H9 (cell line): Measurements from ENCODE around the gene DLX6. TPM values are rescaled to one million over a fixed set of nuclear protein-coding genes. Genes with fewer than 3 reads are reported as not detected.

ENCODE experiments used
- DNase-seq: peaks from one replicate; pipeline ENCODE4 v3.0.0-alpha.2; 2017
- H2AFZ ChIP-seq: one replicate; pipeline ENCODE4 v1.6.1; 2013; ENCODE audit warnings: mild to moderate bottlenecking, low read length, control low read depth, moderate library complexity
- H2AK5ac ChIP-seq: 2 replicates; pipeline ENCODE4 v1.6.1; 2013; ENCODE audit warnings: low read length, control low read depth, mixed read lengths; ENCODE audit not compliant: insufficient read length
- H2BK120ac ChIP-seq: one replicate; pipeline ENCODE4 v1.6.1; 2013; ENCODE audit warnings: low read depth, mild to moderate bottlenecking, low read length, control low read depth, inconsistent platforms; ENCODE audit not compliant: poor library complexity, severe bottlenecking
- H2BK12ac ChIP-seq: 2 replicates; pipeline ENCODE4 v1.6.1; 2013; ENCODE audit warnings: low read length, control low read depth, mixed read lengths, low read depth; ENCODE audit not compliant: insufficient read length
- H2BK15ac ChIP-seq: 2 replicates; pipeline ENCODE4 v1.6.1; 2013; ENCODE audit warnings: low read depth, low read length, control low read depth
- H2BK20ac ChIP-seq: one replicate; pipeline ENCODE4 v1.6.1; 2013; ENCODE audit warnings: low read depth, mild to moderate bottlenecking, low read length, control low read depth, inconsistent platforms; ENCODE audit not compliant: poor library complexity, severe bottlenecking
- H2BK5ac ChIP-seq: 2 replicates; pipeline ENCODE4 v1.6.1; 2013; ENCODE audit warnings: low read length, control low read depth, mixed read lengths; ENCODE audit not compliant: insufficient read length
- H3K14ac ChIP-seq: 2 replicates; pipeline ENCODE4 v1.6.1; 2013; ENCODE audit warnings: low read length, control low read depth; ENCODE audit not compliant: insufficient read depth
- H3K18ac ChIP-seq: 2 replicates; pipeline ENCODE4 v1.6.1; 2013; ENCODE audit warnings: low read depth, mild to moderate bottlenecking, mixed read lengths, low read length, control low read depth; ENCODE audit not compliant: insufficient read length
- H3K23ac ChIP-seq: 2 replicates; pipeline ENCODE4 v1.6.1; 2013; ENCODE audit warnings: low read length, control low read depth, mixed read lengths, low read depth; ENCODE audit not compliant: insufficient read length
- H3K23me2 ChIP-seq: 2 replicates; pipeline ENCODE4 v1.6.1; 2013; ENCODE audit warnings: low read depth, mild to moderate bottlenecking, mixed read lengths, low read length, control low read depth; ENCODE audit not compliant: insufficient read length, poor library complexity, severe bottlenecking
- H3K27ac ChIP-seq: 2 replicates; pipeline ENCODE4 v1.5.1; 2013; ENCODE audit warnings: low read length, control low read depth, mixed read lengths, low read depth; ENCODE audit not compliant: insufficient read length
- H3K27me3 ChIP-seq: 2 replicates; pipeline ENCODE4 v1.6.1; 2013; ENCODE audit warnings: low read length, control low read depth, inconsistent platforms; ENCODE audit not compliant: insufficient read depth
- H3K4ac ChIP-seq: 2 replicates; pipeline ENCODE4 v1.6.1; 2013; ENCODE audit warnings: low read depth, mild to moderate bottlenecking, control low read depth, inconsistent platforms, low read length, moderate library complexity
- H3K4me1 ChIP-seq: 2 replicates; pipeline ENCODE4 v1.6.1; 2013; ENCODE audit warnings: low read length, control low read depth, inconsistent platforms; ENCODE audit not compliant: insufficient read depth
- H3K4me2 ChIP-seq: 2 replicates; pipeline ENCODE4 v1.6.1; 2013; ENCODE audit warnings: low read length, control low read depth, mixed read lengths; ENCODE audit not compliant: insufficient read length, insufficient read depth
- H3K56ac ChIP-seq: 2 replicates; pipeline ENCODE4 v1.6.1; 2013; ENCODE audit warnings: low read depth, mild to moderate bottlenecking, mixed read lengths, low read length, control low read depth; ENCODE audit not compliant: insufficient read length
- H3K79me1 ChIP-seq: 2 replicates; pipeline ENCODE4 v1.6.1; 2013; ENCODE audit warnings: low read depth, mild to moderate bottlenecking, moderate library complexity, low read length, control low read depth, inconsistent platforms; ENCODE audit not compliant: insufficient read depth, poor library complexity, severe bottlenecking
- H3K79me2 ChIP-seq: 2 replicates; pipeline ENCODE4 v1.6.1; 2013; ENCODE audit warnings: low read length, control low read depth, inconsistent platforms; ENCODE audit not compliant: insufficient read depth
- H3K9ac ChIP-seq: 2 replicates; pipeline ENCODE4 v1.6.1; 2013; ENCODE audit warnings: low read length, control low read depth, mixed read lengths; ENCODE audit not compliant: insufficient read length; ENCODE audit errors: extremely low read depth
- H3K9me3 ChIP-seq: one replicate; pipeline ENCODE4 v1.6.1; 2013; ENCODE audit warnings: low read depth, low read length, inconsistent platforms; ENCODE audit not compliant: control insufficient read depth
- H3T11ph ChIP-seq: one replicate; pipeline ENCODE4 v1.6.1; 2013; ENCODE audit warnings: mild to moderate bottlenecking, low read length, control low read depth, inconsistent platforms
- H4K20me1 ChIP-seq: one replicate; pipeline ENCODE4 v1.6.1; 2013; ENCODE audit not compliant: control insufficient read depth, insufficient read length, insufficient read depth
- H4K5ac ChIP-seq: 2 replicates; pipeline ENCODE4 v1.6.1; 2013; ENCODE audit warnings: low read depth, mild to moderate bottlenecking, mixed read lengths, low read length, control low read depth; ENCODE audit not compliant: insufficient read length
- H4K8ac ChIP-seq: replicated peaks from 2 replicates; pipeline ENCODE4 v1.6.1; 2013; ENCODE audit warnings: low read length, control low read depth, mixed read lengths, low read depth; ENCODE audit not compliant: insufficient read length
- H4K91ac ChIP-seq: 2 replicates; pipeline ENCODE4 v1.6.1; 2013; ENCODE audit warnings: low read depth, mild to moderate bottlenecking, moderate library complexity, mixed read lengths, low read length, control low read depth; ENCODE audit not compliant: insufficient read length
- H3K27ac Mint-ChIP-seq, 3 experiments: 2 replicates in 2 of 3; 3 replicates in 1 of 3; pipeline ENCODE4 v1.8.0; 2020 to 2021; ENCODE audit warnings: mixed read lengths in 3 of 3, mild to moderate bottlenecking in 1 of 3, moderate library complexity in 1 of 3
- H3K27me3 Mint-ChIP-seq: 2 replicates; pipeline ENCODE4 v1.8.0; 2021; ENCODE audit warnings: low read depth, mild to moderate bottlenecking, moderate library complexity, mixed read lengths
- H3K36me3 Mint-ChIP-seq, 3 experiments: 2 replicates in 2 of 3; 3 replicates in 1 of 3; pipeline ENCODE4 v1.8.0; 2020 to 2021; ENCODE audit warnings: low read depth in 3 of 3, mixed read lengths in 3 of 3; ENCODE audit not compliant: insufficient read depth in 1 of 3
- H3K4me1 Mint-ChIP-seq, 2 experiments: 2 replicates each; pipeline ENCODE4 v1.8.0; 2020; ENCODE audit warnings: mixed read lengths in 2 of 2
- H3K4me3 Mint-ChIP-seq, 2 experiments: 2 replicates in 1 of 2; 3 replicates in 1 of 2; pipeline ENCODE4 v1.8.0; 2020 to 2021; ENCODE audit warnings: mild to moderate bottlenecking in 2 of 2, mixed read lengths in 2 of 2, moderate library complexity in 1 of 2
- H3K9me3 Mint-ChIP-seq, 2 experiments: 2 replicates in 1 of 2; 3 replicates in 1 of 2; pipeline ENCODE4 v1.8.0; 2020; ENCODE audit warnings: mild to moderate bottlenecking in 2 of 2, mixed read lengths in 2 of 2, moderate library complexity in 1 of 2
- WGBS: extraction: QIAGEN DNeasy Blood & Tissue Kit; methylation state at CpG from one replicate; pipeline ENCODE4 v1.1.7; 2013; ENCODE audit warnings: missing lambda C conversion rate, low lambda C conversion rate, mixed read lengths; ENCODE audit not compliant: insufficient read length; ENCODE audit errors: extremely low coverage; 5-methylcytosine and 5-hydroxymethylcytosine counted together
- total RNA-seq: library from RNA; stranded (reverse); gene quantifications from 2 replicates; pipeline ENCODE4 v1.2.1, GENCODE V29; 2021
- TF ChIP-seq, protein P1 (sequence below): fragments of 200-600 bp; sonication (generic); conservative IDR thresholded peaks from 3 replicates; pipeline ENCODE4 v1.8.0; 2021; ENCODE audit warnings: antibody characterized with exemption, mild to moderate bottlenecking

DLX6 gene
- total RNA-seq, 1 experiment from 2014 or later, result 0.24 TPM

DNA sequence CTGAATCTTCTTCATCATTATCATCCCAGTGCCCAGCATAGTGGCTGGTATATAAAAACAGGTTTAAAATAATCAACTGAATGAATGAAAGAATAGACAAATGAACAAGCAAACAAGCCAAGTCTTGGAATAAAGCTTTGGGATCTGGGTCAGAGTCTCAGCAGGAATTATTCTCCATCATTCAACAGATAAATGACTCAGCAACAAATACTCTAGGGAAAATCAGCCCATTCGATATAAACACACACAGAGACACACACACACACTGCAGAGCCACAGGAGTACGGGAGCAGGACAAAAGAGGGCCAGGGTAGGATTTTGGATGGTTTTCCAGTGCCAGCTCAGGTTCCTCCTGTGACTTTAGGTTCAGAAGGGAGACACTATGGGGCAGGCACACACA, 29.2 kb upstream of the DLX6 start:
- Histone ChIP-seq H3K4me1 (no peaks in the 10 kb centered on the region), H3K23ac (no peak overlapping the region), H3K23me2 (no peaks in the 10 kb centered on the region), H2BK5ac (no peak overlapping the region), H4K91ac (no peak overlapping the region), H3K4ac (no peak overlapping the region), H3K4me2 (no peak overlapping the region), H4K5ac (no peak overlapping the region), H3T11ph (no peak overlapping the region), H2BK120ac (no peak overlapping the region), H3K79me1 (no peaks in the 10 kb centered on the region), H3K18ac (no peak overlapping the region), H3K9me3 (no peaks in the 10 kb centered on the region), H3K79me2 (no peaks in the 10 kb centered on the region), H2AFZ (no peak overlapping the region), H2AK5ac (no peak overlapping the region), H3K9ac (no peak overlapping the region), H2BK12ac (no peak overlapping the region), H4K20me1 (no peaks in the 10 kb centered on the region), H3K14ac (no peak overlapping the region), H4K8ac (no peak overlapping the region), H2BK15ac (no peak overlapping the region), H2BK20ac (no peak overlapping the region), H3K56ac (no peak overlapping the region), H3K27me3 (no peaks in the 10 kb centered on the region), H3K27ac (no peak overlapping the region)
- Mint-ChIP-seq H3K9me3 (no peaks in the 10 kb centered on the region), H3K4me1 (no peaks in the 10 kb centered on the region), H3K36me3 (no peaks in the 10 kb centered on the region), H3K4me3 (no peak overlapping the region), H3K27me3 (peaks cover 78% of the 10 kb centered on the region), H3K27ac (no peak overlapping the region)
- DNase-seq, result no peak
- TF ChIP-seq, protein P1, sequence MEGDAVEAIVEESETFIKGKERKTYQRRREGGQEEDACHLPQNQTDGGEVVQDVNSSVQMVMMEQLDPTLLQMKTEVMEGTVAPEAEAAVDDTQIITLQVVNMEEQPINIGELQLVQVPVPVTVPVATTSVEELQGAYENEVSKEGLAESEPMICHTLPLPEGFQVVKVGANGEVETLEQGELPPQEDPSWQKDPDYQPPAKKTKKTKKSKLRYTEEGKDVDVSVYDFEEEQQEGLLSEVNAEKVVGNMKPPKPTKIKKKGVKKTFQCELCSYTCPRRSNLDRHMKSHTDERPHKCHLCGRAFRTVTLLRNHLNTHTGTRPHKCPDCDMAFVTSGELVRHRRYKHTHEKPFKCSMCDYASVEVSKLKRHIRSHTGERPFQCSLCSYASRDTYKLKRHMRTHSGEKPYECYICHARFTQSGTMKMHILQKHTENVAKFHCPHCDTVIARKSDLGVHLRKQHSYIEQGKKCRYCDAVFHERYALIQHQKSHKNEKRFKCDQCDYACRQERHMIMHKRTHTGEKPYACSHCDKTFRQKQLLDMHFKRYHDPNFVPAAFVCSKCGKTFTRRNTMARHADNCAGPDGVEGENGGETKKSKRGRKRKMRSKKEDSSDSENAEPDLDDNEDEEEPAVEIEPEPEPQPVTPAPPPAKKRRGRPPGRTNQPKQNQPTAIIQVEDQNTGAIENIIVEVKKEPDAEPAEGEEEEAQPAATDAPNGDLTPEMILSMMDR, result no peak
- WGBS, result no CpG with 5 or more reads among the region's 2 CpGs
